Stimulated activated CD8-positive, alpha-beta memory T cell treated with anti-CD3 and anti-CD28 coated beads, Interleukin-15, amount 100 ng/mL, for 4 hours (primary cell): ENCODE results near the gene KCNK17.

Experiments used
- DNase-seq, 2 donors: peaks; one replicate each; pipeline ENCODE4 v3.0.0-alpha.2; 2020; ENCODE audit warnings: low read depth in 2 of 2

KCNK17 gene

GRCh38 chr6:39268721-39269120 is 45.5 kb downstream of the KCNK17 start:
- DNase-seq: no peak

- no peak for DNase-seq
These were observed 46.0 kb downstream of the KCNK17 start for GRCh38 chr6:39268171-39268570.

- no peak for DNase-seq
These were observed 47.4 kb downstream of the KCNK17 start for GRCh38 chr6:39266782-39267355.

- no peak for DNase-seq
These were observed 47.8 kb downstream of the KCNK17 start for GRCh38 chr6:39266375-39266774.

- no peak for DNase-seq
These were observed 50.7 kb downstream of the KCNK17 start for GRCh38 chr6:39263303-39264037.

- no peak for DNase-seq
These were observed 52.5 kb downstream of the KCNK17 start for GRCh38 chr6:39261751-39262150.

GRCh38 chr6:39260953-39261352 is 53.3 kb downstream of the KCNK17 start:
- DNase-seq: no peak

- no peak for DNase-seq
These were observed 53.8 kb downstream of the KCNK17 start for GRCh38 chr6:39260456-39260855.

- DNase-seq: no peak
These were observed 57.8 kb downstream of the KCNK17 start for GRCh38 chr6:39256294-39256940.

GRCh38 chr6:39254999-39255535 is 59.2 kb downstream of the KCNK17 start:
- DNase-seq: no peak

- no peak for DNase-seq
These were observed 62.8 kb downstream of the KCNK17 start for GRCh38 chr6:39251406-39251805.

GRCh38 chr6:39250507-39250906 is 63.7 kb downstream of the KCNK17 start:
- no peak for DNase-seq

GRCh38 chr6:39249278-39249677 is 64.9 kb downstream of the KCNK17 start:
- DNase-seq: no peak
